ENCODE results near the gene XYLB.

GRCh38 chr3:38453075-38453912, 106.7 kb downstream of the XYLB start, which contains the start of gene ACVR2B:
- TF ChIP-seq GABPA (IDR thresholded peaks at IDR 0.05; ENCODE audit: low read depth): no peak
- no peak for TF ChIP-seq CHD2 (IDR thresholded peaks at IDR 0.05; ENCODE audit: low read length, partially characterized antibody)
- TF ChIP-seq, protein P1, sequence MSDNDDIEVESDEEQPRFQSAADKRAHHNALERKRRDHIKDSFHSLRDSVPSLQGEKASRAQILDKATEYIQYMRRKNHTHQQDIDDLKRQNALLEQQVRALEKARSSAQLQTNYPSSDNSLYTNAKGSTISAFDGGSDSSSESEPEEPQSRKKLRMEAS (IDR thresholded peaks at IDR 0.05; ENCODE audit: low read depth): peak; percentile 80
- TF ChIP-seq TAF1 (IDR thresholded peaks at IDR 0.05; ENCODE audit: borderline replicate concordance, low read depth, low read length): peak; percentile 84; the same call in 1 of the 2 replicates
- TF ChIP-seq RCOR1 (IDR thresholded peaks at IDR 0.05; ENCODE audit: low read length): 0 out of 2 replicates have a peak, but pooled peaks have one; percentile 6
